ENCODE results near the gene DES.

Gene DES

DNA sequence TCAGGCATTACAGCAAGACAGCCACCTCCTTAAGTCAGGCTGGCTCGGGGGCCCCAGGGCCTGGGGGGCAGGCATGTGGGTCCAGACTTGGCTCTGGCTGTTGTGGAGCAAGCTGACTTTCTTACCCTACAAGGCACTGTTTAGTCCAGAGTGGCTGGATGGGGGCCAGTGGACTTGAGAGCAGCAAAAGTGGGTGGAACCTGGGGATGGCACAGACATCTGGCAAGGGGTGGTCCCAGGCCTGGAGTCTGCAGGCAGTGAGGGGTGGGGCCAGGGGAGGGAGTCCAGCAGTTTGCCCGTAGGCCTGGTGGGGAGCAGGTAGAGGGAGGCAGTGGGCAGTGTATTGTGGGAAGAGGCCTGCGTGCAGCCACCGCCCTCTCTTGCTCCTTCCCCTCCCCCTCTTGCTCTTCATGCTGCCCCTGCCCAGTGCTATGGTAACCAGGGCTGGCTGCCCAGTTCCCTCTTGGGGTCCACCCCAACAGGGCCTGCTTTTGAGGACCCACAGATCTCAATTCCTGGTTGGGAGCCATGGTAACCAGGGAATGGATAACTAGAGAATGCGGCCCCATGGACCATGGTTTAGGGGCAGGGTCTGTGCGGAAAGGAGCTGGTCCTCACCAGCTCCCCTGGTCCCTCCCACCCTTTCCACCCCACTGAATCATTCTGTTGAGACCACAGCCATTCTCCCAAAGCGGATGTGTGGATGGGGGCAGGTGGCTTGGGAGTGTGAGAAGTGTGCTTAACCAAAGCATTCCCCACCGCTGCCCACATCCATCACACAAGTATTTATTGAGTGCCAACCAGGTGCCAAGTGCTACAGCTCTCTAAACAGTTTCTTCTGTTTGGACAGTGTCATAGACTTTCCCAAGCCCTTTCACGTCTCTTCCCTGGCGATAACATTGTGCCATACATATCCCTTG, 35.8 kb downstream of the DES start:
- no peak for DNase-seq (ENCODE audit: low read depth in 1 of 2, low spot score in 1 of 2)

DNA sequence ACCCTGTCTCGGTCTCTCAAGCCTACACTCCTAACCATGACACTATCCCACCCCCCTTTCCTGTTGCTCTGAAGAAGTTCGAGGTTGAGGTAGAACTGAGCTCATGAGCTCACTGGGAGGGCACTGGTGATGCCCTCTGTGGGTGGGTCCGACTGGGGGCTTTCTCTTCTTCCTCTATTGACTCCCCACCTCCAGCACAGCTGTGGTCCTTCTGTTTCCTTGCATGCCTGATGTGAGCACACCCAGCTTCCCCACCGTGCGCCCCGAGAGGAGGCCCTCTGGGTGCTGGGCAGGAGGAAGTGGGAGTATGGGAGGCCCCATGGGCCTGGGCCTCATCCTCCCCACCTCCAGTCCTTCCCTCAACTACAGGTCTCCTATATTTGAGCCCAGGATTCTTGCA, 37.4 kb downstream of the DES start:
- no peak for DNase-seq (ENCODE audit: low read depth in 1 of 2, low spot score in 1 of 2)

DNA sequence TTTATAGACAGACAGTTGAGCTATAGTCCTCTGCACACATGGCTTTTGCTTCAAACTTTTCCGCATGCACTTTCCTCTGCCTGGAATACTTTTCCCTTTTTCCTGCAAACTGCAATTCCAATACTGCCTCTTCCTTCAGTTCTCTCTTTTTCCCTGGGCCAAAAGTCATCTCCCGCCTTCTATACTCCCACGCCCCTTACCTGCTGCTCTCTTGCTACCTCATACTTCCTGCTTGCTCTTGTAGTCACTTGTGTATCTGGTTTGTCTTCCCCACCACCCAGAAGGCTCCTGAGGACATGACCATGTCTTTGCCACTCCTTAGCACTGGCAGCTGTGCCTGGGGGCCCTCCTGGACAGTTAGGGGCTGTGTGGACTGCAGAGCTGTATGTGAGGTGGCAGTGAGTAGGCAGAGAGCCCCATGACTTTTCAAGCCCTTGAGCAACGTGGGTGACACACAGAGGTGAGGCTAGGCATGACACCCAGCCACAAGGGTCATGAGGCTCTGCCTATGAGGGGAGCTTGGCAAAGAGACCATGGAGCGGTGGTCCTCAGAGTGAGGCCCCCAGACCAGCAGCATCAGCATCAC, 39.7 kb downstream of the DES start:
- no peak for DNase-seq (ENCODE audit: low read depth in 1 of 2, low spot score in 1 of 2)

DNA sequence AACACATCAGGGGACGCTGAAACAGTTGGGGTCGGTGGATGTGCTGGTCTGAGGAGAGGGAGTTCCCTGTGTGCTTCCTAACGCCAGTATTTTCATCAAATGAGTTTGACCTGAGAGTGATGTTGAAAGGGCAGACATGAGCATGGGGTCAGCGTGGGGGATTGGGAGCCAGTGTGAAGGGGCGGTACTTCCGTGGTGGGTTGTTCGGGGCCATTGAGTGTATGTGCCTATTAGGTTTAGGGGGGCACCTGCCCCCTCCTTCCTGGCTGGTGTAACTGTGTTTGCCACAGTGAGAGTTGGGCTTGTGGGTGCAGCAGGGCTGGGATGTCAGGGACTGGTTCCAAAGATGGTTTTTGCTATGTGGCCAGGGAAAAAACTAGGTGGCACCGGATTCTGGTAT, 40.8 kb downstream of the DES start:
- no peak for DNase-seq (ENCODE audit: low read depth in 1 of 2, low spot score in 1 of 2)

DNA sequence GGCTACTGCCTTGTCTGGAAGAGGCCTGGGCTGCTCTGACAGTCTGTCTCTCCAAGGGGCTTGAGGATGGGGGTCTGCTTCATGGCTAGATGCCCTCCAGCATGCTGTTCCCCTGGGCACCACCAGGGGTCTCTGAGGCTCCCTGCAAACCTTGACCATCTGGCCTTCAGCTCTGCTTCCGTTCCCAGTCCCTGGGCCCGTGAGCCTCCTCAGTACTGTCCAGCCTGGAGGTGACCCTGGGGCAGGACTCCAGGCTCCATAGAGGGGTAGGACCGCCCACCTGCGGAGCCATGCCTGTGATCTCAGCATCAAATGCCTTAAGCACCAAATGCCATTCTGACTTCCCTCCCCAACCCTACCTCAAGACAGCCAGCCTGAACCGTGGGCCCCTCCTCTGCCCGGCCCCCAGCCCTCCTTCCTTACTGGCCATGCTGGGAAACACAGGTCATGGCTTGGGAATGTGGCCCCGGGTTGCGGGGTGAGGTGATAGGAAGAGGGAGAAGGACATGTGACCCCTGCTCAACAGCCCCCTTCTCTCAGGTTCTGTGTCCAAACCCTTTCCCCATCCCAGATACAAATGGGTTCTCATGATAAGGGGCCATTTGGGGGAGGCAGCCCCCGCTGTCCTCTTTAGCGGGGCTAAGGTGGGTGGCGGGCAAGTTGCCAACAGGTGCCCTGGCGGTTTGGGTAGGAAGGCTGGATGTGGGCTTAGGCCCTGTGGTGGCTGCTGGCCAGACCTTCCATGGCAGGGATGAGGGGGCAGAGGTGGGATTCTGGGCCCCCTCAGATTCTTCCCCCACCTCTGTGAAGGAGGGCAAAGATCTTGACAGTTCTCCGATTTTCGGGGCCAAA, 41.5 kb downstream of the DES start:
- DNase-seq (ENCODE audit: low read depth in 1 of 2, low spot score in 1 of 2): peak in 1 of 2 donors; percentile 26

DNA sequence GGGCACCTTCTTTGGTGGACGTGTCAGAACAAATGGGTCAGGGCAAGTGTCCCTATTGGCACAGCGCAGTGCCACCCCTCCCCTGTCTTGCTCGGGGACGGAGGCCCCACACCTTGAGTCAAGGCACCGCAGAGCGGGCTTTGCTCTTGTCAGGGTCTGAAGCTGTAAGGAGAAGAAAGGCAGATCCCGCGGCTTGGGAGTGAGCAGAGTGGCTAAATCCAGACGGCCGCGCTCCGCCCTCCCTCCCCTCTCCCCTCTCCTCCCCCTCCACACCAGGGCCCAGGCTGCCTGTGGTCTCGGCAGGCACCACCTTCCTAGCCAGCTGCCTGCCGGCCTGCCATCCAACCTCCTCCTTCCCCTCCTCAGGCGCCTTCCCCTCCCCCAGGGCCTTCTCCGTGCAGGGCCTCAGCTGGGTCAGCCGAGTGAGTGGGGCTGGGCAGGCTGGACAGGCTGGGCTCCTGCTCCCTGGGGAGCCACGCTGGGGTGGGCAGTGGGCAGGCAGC, 42.3 kb downstream of the DES start:
- no peak for DNase-seq (ENCODE audit: low read depth in 1 of 2, low spot score in 1 of 2)

DNA sequence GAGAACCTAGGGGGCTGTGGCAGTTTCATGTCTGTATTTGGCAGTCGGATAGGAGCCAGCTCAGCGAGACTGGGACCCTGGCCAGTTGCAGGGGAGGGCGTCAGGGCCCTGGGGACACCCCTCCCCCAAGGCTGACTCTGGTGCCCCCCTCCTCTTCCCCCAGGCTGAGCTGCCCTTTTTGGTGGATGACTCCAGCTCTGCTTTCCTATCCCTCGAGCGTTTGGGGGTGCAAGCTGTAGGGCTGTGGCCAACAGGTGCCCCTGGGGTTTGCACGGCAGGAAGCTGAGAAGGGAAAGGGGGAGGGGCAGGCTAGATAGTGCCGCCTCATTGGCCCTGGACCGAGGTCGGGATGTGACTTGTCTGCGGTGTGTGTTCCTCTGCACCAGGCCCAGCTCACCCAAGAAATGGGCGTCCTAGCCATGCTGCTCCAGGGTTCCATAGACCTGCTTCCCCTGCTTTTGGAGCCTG, 42.9 kb downstream of the DES start:
- no peak for DNase-seq (ENCODE audit: low read depth in 1 of 2, low spot score in 1 of 2)

DNA sequence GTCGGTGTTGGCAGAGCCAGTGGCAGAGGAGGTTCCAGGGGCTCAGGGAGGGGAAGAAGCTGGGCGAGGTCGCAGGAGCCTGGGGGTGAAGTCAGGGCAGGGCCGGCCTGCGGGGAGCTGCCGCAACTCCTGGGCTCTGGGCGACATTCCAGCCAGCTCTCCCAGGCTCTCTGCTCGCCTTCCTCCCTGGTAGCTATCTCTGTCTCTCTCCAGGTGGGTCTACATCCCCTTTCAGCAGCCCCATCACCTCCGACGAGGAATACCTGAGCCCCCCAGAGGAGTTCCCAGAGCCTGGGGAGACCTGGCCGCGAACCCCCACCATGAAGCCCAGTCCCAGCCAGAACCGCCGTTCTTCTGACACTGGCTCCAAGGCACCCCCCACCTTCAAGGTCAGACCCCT, 43.5 kb downstream of the DES start:
- no peak for DNase-seq (ENCODE audit: low read depth in 1 of 2, low spot score in 1 of 2)

DNA sequence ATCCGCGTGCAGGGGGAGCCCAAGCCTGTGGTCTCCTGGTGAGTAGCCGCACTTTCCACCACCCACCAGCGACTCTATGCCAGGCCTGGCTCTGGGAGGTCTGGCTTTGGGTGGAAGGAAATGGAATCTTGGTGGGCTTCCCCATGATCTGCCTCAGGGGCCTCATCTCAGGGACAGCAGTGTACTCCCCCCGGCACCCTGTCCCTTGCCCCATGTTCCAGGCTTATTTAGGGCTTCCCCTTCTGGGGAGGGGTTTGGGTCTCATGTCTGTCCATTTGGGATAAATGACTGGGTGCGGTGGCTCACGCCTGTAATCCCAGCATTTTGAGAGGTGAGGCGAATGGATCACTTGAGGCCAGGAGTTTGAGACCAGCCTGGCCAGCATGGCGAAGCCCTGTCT, 44.2 kb downstream of the DES start:
- DNase-seq (ENCODE audit: low read depth in 1 of 2, low spot score in 1 of 2): no peak

DNA sequence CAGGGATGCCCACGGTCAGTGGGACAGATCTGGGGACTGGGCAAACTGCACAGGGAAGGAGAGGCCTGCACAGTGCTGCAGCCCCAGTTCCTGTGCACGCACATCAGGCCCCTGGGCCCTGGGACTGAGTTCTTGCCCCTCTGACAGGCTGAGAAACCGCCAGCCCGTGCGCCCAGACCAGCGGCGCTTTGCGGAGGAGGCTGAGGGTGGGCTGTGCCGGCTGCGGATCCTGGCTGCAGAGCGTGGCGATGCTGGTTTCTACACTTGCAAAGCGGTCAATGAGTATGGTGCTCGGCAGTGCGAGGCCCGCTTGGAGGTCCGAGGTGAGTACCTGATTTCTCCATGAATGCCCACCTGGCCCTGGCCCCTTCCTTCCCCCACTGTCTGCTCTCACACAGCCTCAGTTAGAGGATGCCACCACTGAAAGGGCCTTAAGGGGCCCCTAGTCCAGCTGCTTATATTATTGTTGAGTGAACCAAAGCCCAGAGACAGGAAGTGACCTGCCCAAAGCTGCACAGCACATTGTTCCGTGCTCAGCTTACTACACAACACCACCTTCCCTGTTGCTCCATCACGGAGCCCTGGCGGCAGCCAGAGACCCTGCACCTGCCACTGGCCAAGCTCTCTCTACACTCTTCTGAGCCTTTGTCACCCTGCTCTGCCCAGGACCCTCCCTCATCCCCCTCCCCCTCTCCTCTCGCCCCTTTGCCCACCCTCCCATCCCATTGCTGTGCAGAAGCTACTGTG, 46.3 kb downstream of the DES start:
- no peak for DNase-seq (ENCODE audit: low read depth in 1 of 2, low spot score in 1 of 2)

DNA sequence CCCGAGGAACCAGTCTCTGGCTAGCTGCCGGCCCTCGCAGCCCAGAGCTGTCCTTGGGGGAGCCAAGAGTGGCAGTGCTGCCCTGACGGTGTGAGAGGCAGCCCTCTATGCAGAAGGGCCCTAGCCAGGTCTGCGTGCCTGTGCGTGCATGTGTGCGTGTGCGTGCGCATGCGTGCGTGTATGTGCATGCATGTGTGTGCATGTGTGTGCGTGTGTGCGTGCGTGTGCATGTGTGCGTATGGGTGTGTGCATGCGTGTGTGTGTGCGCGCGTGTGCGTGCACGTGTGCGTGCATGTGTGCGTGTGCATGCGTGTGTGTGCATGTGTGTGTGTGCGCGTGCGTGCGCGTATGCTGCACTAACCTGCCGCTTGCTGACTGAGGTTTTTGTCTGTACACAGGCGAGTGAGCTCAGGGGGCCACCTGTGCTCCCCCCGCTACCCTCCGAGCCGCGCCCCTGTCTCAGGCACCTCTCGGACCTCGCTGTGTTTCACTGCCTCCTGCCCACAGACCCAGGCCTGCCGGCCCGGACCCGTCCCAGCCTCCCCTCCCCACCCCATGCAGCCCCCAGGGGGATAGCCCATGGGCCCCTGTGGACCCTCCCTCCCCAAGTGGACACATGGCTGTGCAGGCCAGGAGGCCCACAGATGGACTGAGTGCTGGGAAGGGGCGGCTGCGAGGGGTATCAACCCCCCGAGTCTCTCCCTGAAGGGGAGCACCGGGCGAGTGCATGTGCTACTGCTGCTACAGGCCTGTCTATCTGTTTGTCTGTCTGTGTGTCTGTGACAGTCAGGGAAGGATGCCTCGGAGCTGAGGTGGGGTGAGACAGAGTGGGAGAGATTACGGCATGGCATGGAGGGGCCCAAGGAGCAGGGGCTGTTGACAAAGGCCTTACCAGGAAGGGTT, 47.7 kb downstream of the DES start:
- no peak for DNase-seq (ENCODE audit: low read depth in 1 of 2, low spot score in 1 of 2)

DNA sequence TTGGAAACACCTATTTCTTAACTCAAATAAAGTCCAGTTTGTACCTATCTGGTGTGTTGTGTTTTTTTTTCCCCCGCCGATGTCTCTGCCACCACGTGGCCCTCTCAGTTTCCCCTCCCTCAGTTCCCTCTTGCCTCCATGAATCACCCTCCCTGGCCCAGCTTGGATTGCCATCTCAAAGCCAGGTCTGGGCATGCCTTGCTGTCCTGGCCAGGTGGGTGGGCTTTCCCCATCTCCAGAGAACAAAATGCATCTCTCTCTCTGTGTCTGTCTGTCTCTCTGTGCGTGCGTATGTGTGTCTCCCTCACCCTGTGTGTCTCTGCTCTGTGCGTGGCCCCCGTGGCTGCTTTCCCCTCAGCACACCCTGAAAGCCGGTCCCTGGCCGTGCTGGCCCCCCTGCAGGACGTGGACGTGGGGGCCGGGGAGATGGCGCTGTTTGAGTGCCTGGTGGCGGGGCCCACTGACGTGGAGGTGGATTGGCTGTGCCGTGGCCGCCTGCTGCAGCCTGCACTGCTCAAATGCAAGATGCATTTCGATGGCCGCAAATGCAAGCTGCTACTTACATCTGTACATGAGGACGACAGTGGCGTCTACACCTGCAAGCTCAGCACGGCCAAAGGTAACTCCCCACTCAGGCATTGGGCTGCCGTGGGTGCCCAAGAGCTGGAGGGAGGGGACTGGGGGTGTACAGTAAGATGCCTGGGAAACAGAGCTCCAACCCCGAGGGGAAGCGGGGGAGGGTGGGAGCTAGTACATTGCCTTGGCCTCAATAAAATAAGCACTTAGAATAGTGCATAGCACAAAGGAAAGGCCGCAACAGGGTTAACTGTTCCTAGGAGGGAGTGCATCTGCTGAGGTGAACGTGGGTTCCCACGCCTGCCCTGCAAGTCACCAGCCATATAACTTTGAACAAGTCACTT, 48.9 kb downstream of the DES start:
- DNase-seq (ENCODE audit: low read depth in 1 of 2, low spot score in 1 of 2): no peak

DNA sequence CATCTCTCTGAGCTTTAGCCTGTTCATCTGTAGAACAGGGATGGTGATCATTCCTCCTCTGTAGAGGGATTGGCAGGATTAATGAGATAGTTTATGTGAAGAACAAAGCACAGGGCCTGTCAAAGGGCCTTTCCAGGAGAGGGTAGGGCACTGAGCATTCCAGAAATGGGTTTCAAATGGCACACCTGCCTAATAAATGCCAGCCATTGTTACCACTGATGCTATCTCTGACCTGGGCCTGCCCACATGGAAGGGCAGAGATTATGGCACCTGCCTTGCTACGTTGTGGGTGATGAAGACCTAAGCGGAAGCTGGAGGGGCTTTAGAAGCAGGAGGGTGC, 49.5 kb downstream of the DES start:
- no peak for DNase-seq (ENCODE audit: low read depth in 1 of 2, low spot score in 1 of 2)

DNA sequence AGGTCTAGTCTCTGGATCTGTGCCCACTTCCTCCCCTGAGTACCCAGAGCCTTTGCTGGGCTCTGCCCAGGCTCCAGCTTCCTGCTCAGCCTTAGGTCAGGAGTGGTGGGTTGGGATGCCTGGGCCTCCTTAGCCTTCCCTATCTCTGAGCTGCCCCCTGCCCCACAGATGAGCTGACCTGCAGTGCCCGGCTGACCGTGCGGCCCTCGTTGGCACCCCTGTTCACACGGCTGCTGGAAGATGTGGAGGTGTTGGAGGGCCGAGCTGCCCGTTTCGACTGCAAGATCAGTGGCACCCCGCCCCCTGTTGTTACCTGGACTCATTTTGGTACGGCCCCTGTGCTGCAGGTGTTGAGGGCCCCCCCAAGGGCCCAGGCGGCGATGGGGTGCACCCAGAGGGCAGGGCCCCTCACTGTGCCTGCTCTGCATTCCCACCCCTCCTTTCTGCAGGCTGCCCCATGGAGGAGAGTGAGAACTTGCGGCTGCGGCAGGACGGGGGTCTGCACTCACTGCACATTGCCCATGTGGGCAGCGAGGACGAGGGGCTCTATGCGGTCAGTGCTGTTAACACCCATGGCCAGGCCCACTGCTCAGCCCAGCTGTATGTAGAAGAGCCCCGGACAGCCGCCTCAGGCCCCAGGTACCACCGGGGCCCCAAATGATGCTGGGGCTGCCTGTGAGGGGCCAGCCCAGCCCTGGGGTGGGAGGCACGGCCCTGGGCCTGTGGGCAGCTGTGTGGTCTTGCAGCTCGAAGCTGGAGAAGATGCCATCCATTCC, 50.4 kb downstream of the DES start:
- no peak for DNase-seq (ENCODE audit: low read depth in 1 of 2, low spot score in 1 of 2)

DNA sequence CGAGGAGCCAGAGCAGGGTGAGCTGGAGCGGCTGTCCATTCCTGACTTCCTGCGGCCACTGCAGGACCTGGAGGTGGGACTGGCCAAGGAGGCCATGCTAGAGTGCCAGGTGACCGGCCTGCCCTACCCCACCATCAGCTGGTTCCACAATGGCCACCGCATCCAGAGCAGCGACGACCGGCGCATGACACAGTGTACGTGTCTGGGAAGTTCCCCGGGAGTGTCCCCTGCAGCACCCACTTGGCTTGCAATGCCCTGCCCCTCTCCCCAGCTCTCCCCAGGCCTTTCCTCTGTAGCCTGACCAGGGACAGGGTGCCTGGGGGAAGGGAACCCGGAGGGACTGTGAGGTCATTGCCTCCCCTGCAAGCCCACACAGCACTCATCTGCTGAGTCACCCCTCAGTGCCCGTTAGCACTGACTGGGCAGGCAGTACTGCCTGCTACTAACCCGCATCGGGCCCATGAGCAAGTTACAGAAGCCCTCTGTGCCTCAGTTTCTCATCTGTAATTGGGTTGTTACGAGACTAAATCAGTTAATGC, 51.1 kb downstream of the DES start:
- no peak for DNase-seq (ENCODE audit: low read depth in 1 of 2, low spot score in 1 of 2)

DNA sequence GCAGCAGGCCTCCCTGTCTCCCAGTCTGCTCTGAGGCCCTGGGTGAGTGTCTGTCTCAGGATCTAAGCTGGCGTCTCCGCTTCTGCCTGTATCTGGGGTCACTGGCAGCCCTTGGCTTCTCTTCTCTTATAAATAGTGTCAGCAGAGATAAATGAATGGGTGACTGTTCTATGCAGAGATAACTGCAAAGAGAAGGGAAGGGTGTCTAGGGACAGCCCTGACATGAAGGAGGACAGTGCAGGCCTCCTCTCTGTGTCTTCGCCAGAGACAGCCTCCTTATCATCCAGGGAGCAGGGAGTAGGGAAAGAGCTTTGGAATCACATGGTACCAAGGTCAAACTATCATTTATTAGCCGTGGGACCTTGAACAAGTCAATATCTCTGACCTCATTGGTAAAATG, 52.3 kb downstream of the DES start:
- DNase-seq (ENCODE audit: low read depth in 1 of 2, low spot score in 1 of 2): no peak

DNA sequence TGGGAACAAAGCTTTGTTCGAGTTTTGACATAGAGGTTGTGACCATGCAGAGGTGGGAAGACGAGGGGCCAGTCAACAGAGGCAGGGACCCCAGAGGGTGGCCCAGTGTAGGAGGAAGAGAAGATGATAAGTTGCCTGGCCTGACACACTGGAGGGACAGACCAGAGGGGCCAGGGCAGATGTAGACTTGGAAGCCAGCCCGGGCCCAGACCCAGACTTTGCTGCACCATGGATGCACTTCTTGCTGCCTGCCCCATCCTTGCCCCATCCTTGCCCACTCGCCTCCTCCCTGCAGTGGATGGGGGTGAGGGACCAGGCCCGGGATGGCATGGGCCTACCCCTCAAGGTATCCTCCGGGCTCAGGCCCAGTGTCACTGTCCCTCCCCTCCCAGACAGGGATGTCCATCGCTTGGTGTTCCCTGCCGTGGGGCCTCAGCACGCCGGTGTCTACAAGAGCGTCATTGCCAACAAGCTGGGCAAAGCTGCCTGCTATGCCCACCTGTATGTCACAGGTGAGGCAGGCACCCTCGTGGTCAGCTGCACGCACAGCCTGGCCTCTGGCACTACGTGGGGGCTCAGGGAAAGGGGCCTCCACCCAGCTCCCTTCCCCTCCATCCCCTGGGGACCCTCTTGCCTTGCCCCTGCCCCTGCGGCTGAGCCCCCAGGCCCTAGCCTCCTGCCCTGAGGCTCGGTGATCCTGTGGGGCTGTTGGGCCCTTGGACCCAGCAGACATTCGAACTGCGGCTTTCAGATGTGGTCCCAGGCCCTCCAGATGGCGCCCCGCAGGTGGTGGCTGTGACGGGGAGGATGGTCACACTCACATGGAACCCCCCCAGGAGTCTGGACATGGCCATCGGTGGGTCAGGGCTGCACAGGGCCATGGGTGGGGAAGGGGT, 53.5 kb downstream of the DES start:
- no peak for DNase-seq (ENCODE audit: low read depth in 1 of 2, low spot score in 1 of 2)

Measured in stimulated activated CD4-positive, alpha-beta T cell treated with anti-CD3 and anti-CD28 coated beads, Interleukin-15, amount 100 ng/mL, for 1 hour (primary cell).